ENCODE measurements around the gene CLEC16A.

The CLEC16A gene

DNA sequence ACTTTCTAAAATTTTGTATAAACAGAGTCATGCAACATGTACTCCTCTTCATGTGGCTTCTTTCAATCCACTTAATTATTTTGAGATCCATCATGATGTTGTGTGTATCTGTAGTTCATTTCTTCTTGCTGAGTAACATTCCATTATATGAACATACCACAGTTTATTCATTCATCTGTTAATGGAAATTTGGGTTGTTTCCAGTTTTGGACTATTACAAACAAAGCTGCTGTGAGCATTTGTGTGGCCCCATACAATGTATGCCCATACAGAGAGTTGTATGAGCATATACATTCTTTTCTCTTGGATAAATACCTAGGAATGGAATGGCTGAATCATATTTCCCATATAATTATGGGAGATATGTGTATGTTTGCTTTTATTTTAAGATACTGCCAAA is 85.6 kb downstream of the CLEC16A start:
- TF ChIP-seq, protein P1, sequence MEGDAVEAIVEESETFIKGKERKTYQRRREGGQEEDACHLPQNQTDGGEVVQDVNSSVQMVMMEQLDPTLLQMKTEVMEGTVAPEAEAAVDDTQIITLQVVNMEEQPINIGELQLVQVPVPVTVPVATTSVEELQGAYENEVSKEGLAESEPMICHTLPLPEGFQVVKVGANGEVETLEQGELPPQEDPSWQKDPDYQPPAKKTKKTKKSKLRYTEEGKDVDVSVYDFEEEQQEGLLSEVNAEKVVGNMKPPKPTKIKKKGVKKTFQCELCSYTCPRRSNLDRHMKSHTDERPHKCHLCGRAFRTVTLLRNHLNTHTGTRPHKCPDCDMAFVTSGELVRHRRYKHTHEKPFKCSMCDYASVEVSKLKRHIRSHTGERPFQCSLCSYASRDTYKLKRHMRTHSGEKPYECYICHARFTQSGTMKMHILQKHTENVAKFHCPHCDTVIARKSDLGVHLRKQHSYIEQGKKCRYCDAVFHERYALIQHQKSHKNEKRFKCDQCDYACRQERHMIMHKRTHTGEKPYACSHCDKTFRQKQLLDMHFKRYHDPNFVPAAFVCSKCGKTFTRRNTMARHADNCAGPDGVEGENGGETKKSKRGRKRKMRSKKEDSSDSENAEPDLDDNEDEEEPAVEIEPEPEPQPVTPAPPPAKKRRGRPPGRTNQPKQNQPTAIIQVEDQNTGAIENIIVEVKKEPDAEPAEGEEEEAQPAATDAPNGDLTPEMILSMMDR (IDR thresholded peaks at IDR 0.05), result no peak
- no peaks in the 10 kb centered on the region for H3K4me1 ChIP-seq (ENCODE audit: control insufficient read depth in 1 of 2, insufficient read depth in 1 of 2, low read depth in 1 of 2, low read length in 1 of 2)
- H3K27ac ChIP-seq, result no peak overlapping the region
- H3K4me3 ChIP-seq (ENCODE audit: low read depth in 1 of 2, low read length in 1 of 2), result no peak overlapping the region
- peaks cover 86% of the 10 kb centered on the region for H3K36me3 ChIP-seq
- no peaks in the 10 kb centered on the region for H3K27me3 ChIP-seq
- H3K9me3 ChIP-seq, result peaks cover 6% of the 10 kb centered on the region

DNA sequence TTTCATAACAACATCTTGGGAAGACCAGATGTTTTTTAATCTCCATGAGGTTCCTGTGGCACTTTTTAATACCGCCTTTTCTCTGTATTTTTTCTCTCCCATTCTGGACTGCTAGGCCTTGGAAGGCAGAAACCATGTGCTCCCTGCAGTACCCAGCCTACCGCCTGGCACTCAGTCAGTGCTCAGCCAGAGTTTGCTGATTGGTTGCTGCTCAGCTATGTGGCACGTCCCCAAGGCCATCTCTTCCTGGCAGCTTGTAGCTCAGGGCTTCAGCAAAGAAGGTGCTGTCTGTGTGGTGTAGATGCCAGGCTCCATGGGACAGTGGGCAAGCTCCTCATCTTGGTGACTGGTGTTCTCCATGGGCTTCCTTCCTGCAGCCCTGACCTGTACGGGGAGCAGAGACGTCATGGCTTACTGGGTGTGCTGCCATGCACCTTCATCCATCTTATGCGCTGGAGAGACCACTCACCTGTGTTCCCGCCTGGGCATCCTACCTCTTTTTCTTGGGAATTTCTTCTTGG is 86.7 kb downstream of the CLEC16A start:
- H3K4me3 ChIP-seq (ENCODE audit: low read depth in 1 of 2, low read length in 1 of 2), result no peak overlapping the region
- no peaks in the 10 kb centered on the region for H3K4me1 ChIP-seq (ENCODE audit: control insufficient read depth in 1 of 2, insufficient read depth in 1 of 2, low read depth in 1 of 2, low read length in 1 of 2)
- H3K27ac ChIP-seq, result no peak overlapping the region
- peaks cover under 1% of the 10 kb centered on the region for H3K9me3 ChIP-seq
- H3K27me3 ChIP-seq, result no peaks in the 10 kb centered on the region
- H3K36me3 ChIP-seq, result peaks cover 84% of the 10 kb centered on the region
- TF ChIP-seq, protein P1 (IDR thresholded peaks at IDR 0.05), result no peak

DNA sequence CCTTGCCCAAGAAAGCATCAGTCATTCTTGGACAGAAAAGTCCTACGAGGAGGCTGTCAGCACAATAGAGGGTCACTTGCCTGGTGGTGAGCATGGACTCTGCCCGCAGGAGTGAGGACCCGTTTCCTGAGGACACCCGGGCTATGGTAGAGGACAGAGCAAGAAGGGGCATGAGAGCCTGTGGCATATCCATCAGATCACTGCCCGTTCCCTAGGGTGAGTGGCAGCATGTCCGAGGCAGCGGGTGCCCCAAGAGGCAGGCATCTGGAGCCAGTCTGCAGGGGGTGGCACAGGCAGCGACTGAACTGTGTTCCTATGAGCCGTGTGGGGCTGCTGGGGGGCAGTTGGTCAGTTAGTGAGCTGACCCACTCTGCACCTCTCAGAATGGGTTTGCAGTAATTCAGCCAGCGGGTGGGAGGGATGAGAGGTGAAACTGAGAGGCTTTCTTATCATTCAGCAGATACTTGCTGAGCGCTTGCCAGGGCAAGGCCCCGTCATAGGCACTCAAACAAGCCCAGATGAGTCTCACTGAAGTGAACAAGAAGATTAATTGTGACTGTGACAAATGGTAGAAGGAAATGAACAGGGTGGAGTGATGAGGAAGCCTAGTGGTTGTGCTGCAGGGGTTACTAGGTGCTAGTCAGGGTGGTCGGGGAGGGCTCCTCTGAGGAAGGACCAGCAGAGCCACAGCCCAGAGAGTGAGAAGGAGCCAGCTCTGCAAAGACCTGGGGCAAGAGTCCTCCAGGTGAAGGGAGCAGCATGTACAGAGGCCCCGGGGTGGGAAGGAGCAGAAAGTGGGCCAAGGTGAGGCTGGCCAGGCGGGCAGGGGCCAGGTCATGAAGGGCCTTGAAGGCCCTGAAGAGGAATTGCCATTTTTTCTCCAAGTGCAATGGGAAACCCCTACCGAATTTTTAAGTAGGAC is 87.9 kb downstream of the CLEC16A start:
- H3K4me1 ChIP-seq (ENCODE audit: control insufficient read depth in 1 of 2, insufficient read depth in 1 of 2, low read depth in 1 of 2, low read length in 1 of 2), result no peaks in the 10 kb centered on the region
- no peak overlapping the region for H3K27ac ChIP-seq
- H3K9me3 ChIP-seq, result no peaks in the 10 kb centered on the region
- peaks cover 87% of the 10 kb centered on the region for H3K36me3 ChIP-seq
- H3K4me3 ChIP-seq (ENCODE audit: low read depth in 1 of 2, low read length in 1 of 2), result no peak overlapping the region
- no peaks in the 10 kb centered on the region for H3K27me3 ChIP-seq
- TF ChIP-seq, protein P1 (IDR thresholded peaks at IDR 0.05), result no peak

DNA sequence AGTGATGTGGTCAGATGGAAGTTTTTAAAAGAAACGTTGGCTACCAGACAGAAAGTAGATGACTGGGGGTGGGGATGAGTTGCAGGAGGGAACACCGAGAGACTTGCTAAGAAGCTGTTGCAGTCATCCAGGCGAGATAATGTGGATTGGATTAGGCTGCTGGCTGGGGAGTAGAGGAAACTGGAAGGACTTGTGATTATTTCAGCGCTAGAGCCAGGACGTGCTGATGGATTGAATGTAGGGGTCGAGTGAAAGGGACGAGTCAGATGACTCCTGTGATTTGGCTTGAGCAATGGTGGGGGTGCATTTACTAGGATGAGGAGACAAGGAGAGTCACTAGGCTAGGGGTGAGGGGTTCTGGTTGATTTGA is 88.5 kb downstream of the CLEC16A start:
- no peak overlapping the region for H3K27ac ChIP-seq
- no peaks in the 10 kb centered on the region for H3K27me3 ChIP-seq
- TF ChIP-seq, protein P1 (IDR thresholded peaks at IDR 0.05), result no peak
- H3K9me3 ChIP-seq, result no peaks in the 10 kb centered on the region
- H3K4me3 ChIP-seq (ENCODE audit: low read depth in 1 of 2, low read length in 1 of 2), result no peak overlapping the region
- peaks cover 88% of the 10 kb centered on the region for H3K36me3 ChIP-seq
- no peaks in the 10 kb centered on the region for H3K4me1 ChIP-seq (ENCODE audit: control insufficient read depth in 1 of 2, insufficient read depth in 1 of 2, low read depth in 1 of 2, low read length in 1 of 2)

DNA sequence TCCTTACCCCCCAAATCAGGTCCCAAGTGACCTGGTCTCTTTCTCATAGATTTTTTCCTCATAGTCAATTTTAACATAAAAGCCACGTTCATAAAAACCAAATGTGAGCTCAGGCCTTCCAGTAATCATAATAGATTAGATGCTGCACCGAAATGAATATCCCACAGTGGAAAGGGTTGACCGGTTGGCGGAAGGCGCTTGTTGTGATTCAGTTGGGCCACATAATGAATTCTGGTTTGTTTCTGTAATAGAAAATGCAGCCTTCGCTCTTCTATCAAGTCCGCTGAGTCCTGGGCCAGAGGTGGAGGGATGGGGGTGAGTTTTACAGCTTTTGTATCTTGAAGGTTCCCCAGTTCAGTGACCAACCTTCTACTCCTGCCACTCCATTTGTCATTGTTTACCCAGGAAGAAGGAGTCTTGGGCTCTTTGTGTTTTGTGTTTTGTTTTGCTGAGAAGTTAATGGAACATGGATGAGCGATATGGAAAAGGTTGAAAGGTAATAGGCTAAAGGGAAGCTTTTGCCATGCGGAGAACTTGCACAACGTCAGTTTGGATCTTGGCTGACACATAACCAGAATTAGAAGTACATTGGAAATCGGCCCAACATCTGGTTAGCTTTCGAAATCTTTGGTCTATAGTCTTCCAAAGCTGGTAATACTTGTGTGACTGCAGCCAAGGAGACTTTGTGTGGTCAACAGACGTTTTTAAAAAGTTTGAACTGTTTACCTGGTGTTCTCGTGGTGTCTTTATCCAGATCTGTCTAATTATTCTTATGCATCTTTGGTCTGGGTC is 89.5 kb downstream of the CLEC16A start:
- Histone ChIP-seq H3K4me3 (ENCODE audit: low read depth in 1 of 2, low read length in 1 of 2) (no peak overlapping the region), H3K36me3 (peaks cover 97% of the 10 kb centered on the region)
- TF ChIP-seq, protein P1 (IDR thresholded peaks at IDR 0.05), result no peak

More for the DNA sequence above, 89.5 kb downstream of the CLEC16A start:
- Histone ChIP-seq H3K9me3 (no peaks in the 10 kb centered on the region), H3K4me1 (ENCODE audit: control insufficient read depth in 1 of 2, insufficient read depth in 1 of 2, low read depth in 1 of 2, low read length in 1 of 2) (no peaks in the 10 kb centered on the region), H3K27ac (no peak overlapping the region), H3K27me3 (no peaks in the 10 kb centered on the region)

All from neutrophil (primary cell).